GM19455 (cell line): Measurements from ENCODE around the gene JAK2.
"Not testable (repeated sequence)": the region's sequence is repeated elsewhere in the genome, so short reads cannot be mapped to it uniquely, and the experiment has no call there.

Experiments used
- ATAC-seq: cut with Tn5 transposase; IDR thresholded peaks from one replicate; pipeline ENCODE4 v1.9.1; 2021; ENCODE audit not compliant: unreplicated experiment

Gene JAK2

DNA sequence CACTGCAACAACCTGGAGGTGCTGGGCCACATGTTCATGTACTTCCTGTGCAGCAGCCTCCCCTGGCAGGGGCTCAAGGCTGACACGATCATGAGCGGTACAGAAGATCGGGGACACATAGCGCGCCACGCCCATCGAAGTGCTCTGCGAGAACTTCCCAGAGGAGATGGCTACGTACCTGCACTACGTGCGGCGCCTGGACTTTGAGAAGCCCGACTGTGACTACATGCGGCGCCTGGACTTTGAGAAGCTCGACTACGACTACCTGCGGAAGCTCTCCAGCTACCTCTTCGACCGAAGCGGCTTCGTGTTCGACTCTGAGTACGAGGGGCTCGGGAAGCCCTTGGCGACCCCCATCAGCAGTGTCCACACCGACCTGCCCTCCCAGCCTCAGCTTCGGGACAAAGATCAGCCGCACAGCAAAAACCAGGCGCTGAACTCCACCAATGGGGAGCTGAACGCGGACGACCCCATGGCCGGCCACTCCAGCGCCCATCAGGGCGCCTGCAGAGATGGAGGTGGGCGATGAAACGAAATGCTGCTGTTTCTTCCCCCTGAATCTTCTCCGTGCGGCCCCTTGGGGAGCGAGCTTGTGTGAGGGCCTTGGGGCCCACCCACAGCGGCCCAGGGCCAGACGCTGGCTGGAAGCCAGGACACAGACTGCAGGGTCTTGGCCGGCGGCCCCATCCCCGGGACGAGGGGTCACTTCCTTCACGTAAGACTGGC is 56.5 kb downstream of the JAK2 start:
- no peak for ATAC-seq

DNA sequence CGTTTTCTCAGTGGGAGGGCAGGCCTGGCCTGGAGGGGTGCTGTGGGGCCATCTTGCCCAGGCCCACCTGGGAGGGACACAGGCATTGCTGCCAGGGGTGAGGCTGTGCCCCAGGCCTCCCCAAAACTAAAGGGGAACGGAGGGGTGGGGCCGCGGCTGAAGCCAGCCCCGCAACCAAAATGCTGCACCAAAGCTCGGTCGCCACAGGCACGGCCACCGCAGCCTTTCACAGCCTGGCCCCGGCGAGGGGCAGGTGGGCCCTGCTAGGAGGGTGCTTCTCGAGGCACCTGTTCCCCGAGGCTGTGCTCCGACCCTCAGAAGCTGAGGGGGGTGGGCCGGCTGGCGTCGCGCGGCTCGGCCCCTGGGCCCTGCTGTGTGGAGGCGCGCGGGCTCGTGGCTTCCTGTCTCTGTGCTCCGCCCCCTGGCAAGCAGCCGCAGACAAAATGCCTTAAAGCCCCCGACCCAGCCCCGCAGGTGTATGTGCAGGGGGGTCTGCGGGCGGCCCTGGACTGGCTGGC is 57.6 kb downstream of the JAK2 start:
- no peak for ATAC-seq

DNA sequence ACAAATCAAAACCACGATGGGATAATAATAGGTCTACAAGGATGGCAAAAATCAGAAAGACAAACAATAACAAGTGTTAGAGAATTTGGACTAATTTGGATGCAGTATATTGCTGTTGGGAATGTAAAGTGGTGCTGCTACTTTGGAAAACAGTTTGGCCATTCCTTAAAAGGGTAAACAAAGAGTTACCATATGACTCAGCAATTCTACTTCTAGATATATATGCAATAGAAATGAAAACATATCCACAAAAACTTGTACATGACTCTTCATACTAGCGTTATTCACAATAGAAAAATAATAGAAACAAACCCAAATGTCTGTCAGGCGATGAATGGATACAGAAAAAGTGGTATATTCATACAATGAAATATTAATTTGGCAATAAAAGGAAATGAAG is 58.3 kb downstream of the JAK2 start:
- ATAC-seq = no peak

DNA sequence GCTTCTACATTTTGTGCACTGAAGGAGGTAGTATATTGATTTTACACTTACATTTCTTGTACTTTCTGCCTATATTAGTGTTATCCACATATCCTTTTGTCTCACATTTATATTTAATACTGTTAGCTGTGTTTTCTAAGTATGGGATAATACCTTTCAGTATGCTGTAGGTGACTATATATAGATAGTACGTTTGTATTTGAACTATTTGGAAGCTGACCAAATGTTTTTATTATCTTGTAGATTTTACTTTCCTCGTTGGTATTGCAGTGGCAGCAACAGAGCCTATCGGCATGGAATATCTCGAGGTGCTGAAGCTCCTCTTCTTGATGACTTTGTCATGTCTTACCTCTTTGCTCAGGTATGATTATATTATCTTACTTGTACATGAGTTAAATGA is 59.1 kb downstream of the JAK2 start:
- ATAC-seq = no peak

DNA sequence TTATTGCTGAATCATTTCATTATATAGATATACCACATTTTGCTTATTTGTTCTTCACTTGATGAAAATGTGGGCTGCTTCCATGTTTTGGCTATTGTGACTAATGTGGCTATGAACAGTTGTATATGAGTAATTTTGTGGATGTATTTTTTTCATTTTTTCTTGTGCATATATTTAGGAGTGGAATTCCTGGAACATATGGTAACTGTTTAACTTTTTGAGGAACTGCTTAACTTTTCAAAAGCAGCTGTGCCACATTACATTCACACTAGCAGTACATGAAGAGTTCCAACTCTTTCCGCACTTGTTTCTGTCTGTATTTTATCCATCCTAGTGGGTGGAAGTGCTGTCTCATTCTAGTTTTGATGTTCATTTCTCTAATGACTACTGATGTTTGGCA is 67.8 kb downstream of the JAK2 start:
- ATAC-seq = no peak

DNA sequence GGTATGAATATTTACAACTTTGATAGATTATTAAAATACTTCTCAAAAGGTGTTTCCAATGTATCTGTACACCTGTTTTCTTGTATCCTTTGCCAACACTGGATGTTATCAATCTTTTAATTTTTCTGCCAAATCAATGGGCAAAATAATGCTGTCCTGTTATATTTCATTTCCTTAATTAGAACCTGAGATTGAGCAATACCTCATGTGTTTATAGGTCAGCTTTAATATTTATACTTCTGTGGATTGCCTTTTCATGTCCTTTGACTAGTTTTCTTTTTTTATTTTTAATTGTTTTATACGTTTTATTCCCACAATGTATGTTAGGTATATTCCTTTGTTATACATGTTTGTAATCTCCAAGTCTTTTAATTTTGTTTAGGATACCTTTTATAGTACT is 77.6 kb downstream of the JAK2 start:
- no peak for ATAC-seq

GRCh38 chr9:5072871-5073270 is 87.8 kb downstream of the JAK2 start:
- no peak for ATAC-seq

DNA sequence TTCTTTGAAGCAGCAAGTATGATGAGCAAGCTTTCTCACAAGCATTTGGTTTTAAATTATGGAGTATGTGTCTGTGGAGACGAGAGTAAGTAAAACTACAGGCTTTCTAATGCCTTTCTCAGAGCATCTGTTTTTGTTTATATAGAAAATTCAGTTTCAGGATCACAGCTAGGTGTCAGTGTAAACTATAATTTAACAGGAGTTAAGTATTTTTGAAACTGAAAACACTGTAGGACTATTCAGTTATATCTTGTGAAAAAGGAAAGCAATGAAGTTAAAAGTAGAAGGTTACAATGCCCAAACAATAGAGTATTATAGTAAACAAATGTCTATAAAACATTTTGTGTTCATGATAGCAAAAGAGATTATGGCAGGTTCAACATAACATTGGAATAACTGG is 88.6 kb downstream of the JAK2 start:
- peak; percentile 57 for ATAC-seq

- ATAC-seq = no peak
Observed at GRCh38 chr9:5085993-5086392, 100.9 kb downstream of the JAK2 start.

DNA sequence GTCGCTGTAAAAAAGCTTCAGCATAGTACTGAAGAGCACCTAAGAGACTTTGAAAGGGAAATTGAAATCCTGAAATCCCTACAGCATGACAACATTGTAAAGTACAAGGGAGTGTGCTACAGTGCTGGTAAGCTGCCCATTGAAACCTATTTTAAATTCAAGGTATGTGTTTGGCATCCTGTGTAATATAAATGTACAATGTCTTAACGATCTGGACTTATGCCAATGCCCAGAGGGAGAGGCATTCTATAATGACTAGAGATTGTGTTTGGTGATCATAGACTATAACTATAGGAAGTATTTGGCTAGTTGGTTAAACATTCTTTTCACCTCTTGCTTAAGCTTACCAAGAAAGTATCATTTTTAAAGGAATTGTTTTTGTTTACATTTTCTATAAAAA is 104.7 kb downstream of the JAK2 start:
- no peak for ATAC-seq

DNA sequence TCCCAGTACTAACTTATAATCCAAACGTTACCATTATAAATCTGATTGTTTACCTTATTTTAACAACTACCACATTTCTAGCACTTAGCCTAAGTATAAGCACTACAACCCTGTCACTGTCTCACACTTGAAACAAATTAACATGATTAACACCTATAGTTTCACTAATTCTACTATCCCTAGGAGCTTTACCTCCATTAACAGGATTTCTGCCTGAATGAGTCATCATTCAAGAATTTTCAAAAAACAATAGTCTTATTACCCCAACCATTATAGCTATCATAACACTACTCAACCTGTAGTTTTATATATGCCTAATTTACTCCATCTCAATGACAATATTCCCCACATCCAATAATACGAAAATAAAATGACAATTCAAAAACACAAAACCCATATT is 110.7 kb downstream of the JAK2 start:
- ATAC-seq = no peak

GRCh38 chr9:5099466-5099865 is 114.4 kb downstream of the JAK2 start:
- ATAC-seq = no peak

DNA sequence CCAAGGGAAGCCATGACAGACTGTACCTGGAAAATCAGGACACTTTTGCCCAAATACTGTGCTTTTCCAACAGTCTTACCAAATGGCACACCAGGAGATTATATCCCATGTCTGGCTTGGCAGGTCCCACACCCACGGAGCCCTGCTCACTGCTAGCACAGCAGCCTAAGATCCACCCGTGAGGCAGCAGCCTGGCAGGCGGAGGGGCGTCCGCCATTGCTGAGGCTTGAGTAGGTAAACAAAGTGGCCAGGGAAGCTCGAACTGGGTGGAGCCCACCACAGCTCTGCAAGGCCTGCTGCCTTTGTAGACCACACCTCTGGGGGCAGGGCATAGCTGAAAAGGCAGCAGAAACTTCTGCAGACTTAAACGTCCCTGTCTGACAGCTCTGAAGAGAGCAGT is 116.1 kb downstream of the JAK2 start:
- not testable (repeated sequence) for ATAC-seq

DNA sequence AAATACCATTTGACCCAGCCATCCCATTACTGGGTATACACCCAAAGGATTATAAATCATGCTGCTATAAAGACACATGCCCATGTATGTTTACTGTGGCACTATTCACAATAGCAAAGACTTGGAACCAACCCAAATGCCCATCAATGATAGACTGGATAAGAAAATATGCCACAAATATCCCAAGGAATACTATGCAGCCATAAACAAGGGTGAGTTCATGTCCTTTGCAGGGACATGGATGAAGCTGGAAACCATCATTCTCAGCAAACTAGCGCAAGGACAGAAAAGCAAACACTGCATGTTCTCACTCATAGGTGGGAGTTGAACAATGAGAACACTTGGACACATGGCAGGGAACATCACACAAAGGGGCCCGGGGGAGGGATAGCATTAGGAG is 121.4 kb downstream of the JAK2 start:
- not testable (repeated sequence) for ATAC-seq

- no peak for ATAC-seq
Observed at GRCh38 chr9:5110867-5111681, 126.0 kb downstream of the JAK2 start.

GRCh38 chr9:5111696-5112095 is 126.6 kb downstream of the JAK2 start:
- ATAC-seq = no peak

DNA sequence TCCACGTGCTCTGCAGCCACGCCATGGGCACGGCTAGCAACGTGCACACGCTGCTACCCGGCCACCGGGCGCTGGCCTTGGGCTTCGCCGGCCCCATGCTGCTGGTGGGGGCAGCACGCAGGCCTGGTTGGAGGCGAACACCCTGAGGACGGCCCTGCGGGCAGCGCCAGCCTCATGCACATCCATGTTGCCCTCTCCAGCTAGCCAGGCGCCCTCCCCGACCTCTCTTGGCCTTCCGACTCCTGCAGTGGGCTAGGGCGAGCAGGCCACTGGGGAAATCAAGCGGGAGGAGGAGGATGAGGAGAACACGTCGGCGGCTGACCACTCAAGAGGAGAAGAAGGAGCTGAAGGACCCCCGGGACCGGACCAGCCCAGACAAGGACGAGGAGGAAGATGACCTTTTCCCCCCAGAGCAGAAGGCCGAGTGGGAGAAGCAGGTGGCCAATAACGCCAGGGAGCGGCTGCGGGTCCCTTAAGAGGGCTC is 127.1 kb downstream of the JAK2 start:
- ATAC-seq = no peak

GRCh38 chr9:5112646-5113045 is 127.6 kb downstream of the JAK2 start:
- no peak for ATAC-seq

- no peak for ATAC-seq
Observed at GRCh38 chr9:5113523-5113922, 128.5 kb downstream of the JAK2 start.

GRCh38 chr9:5113994-5114748 is 129.1 kb downstream of the JAK2 start:
- ATAC-seq = no peak

- no peak for ATAC-seq
Observed at GRCh38 chr9:5122116-5122515, 137.0 kb downstream of the JAK2 start.
